ENCODE data around the gene ZNF525. TPM values are rescaled to one million over a fixed set of nuclear protein-coding genes. Genes with fewer than 3 reads are reported as not detected.

ZNF525 gene
- total RNA-seq (2021; ENCODE audit: unreplicated experiment) = 23.4 TPM
- 7.2 TPM for polyA plus RNA-seq (2012; ENCODE audit: insufficient read length)
- Bru-seq, nascent RNA = percentile 75 among the genes with signal in this experiment
- BruChase-seq, experiment 1, labeled RNA remaining after a 2-hour chase = percentile 90 among the genes with signal in this experiment
- percentile 78 among the genes with signal in this experiment for BruChase-seq, experiment 2, labeled RNA remaining after a 6-hour chase
- long read RNA-seq, transcript ZNF525-202 (4 exons, 3,890 nt) = major isoform, 8 of 13 reads
- long read RNA-seq, partial matches to known transcripts = 2 of 13 reads
- long read RNA-seq, other reads (novel, unspliced or antisense) = 3 of 13 reads

GRCh38 chr19:53365134-53365898, at the start of gene ZNF525:
Gene ZNF525 (plus strand): TSS chr19:53365705. CDS start chr19:53372282, 6,577 bp downstream.
- Histone ChIP-seq H3K9me3 (ENCODE audit: control insufficient read depth, insufficient read depth, low read depth, low read length) (no peaks in the 10 kb centered on the region), H3K4me1 (ENCODE audit: control insufficient read depth, insufficient read depth, low read length) (peaks cover 3% of the 10 kb centered on the region), H3K27me3 (ENCODE audit: control insufficient read depth, insufficient read depth, low read length) (no peaks in the 10 kb centered on the region), H3K27ac (ENCODE audit: low read length) (peak within 1 kb of the TSS; percentile 93), H3K4me3 (ENCODE audit: low read depth in 2 of 2, low read length in 2 of 2) (peak within 1 kb of the TSS; percentile 87 to 91), H3K36me3 (ENCODE audit: control insufficient read depth, insufficient read depth, low read length) (no peaks in the 10 kb centered on the region)
- in situ Hi-C loops (cut with HindIII; ENCODE audit: low pct_unique_long_range_greater_than_20kb, low sequenced_read_pairs) (no loop called here), intact Hi-C loops (cut with micrococcal nuclease; ENCODE audit: unreplicated experiment) (no loop called here)
- TF ChIP-seq TCF7L2 (IDR thresholded peaks at IDR 0.05; ENCODE audit: low read depth, low read length) (no peak), REST (IDR thresholded peaks at IDR 0.05; ENCODE audit: insufficient read depth in 1 of 2, low read depth in 2 of 2, low read length in 1 of 2) (no peak), POLR2AphosphoS5 (IDR thresholded peaks at IDR 0.05; ENCODE audit: low read depth, low read length) (peak; percentile 97), SIN3A (IDR thresholded peaks at IDR 0.05; ENCODE audit: borderline replicate concordance, insufficient read depth, low read depth, low read length) (0 out of 2 replicates have a peak, but pooled peaks have one; percentile 51), CTCF (IDR thresholded peaks at IDR 0.05) (peak; percentile 64)
- ChIA-PET POLR2A (interaction anchor here (0.6 kb wide), 1 partner anchor 22 kb away, joined by 11 read pairs; no protein-coding TSS in a partner anchor), CTCF (interaction anchor here (0.6 kb wide), 1 partner anchor 170 kb away, joined by 6 read pairs; no protein-coding TSS in a partner anchor)
- peak; percentile 57 for DNase-seq (ENCODE audit: low read depth, low spot score)
- ATAC-seq = peak; percentile 100
- BruUV-seq (replicated peaks) = TSS peak; percentile 71

- Histone ChIP-seq H3K27ac (ENCODE audit: low read length) (no peak overlapping the region), H3K4me1 (ENCODE audit: control insufficient read depth, insufficient read depth, low read length) (no peaks in the 10 kb centered on the region), H3K27me3 (ENCODE audit: control insufficient read depth, insufficient read depth, low read length) (no peaks in the 10 kb centered on the region), H3K4me3 (ENCODE audit: low read depth in 2 of 2, low read length in 2 of 2) (no peak overlapping the region), H3K9me3 (ENCODE audit: control insufficient read depth, insufficient read depth, low read depth, low read length) (peaks cover 38% of the 10 kb centered on the region; the same call in 1 of the 2 replicates), H3K36me3 (ENCODE audit: control insufficient read depth, insufficient read depth, low read length) (no peaks in the 10 kb centered on the region)
- DNase-seq (ENCODE audit: low read depth, low spot score) (no peak), ATAC-seq (no peak)
- in situ Hi-C loops (cut with HindIII; ENCODE audit: low pct_unique_long_range_greater_than_20kb, low sequenced_read_pairs) (no loop called here), intact Hi-C loops (cut with micrococcal nuclease; ENCODE audit: unreplicated experiment) (no loop called here)
- CTCF ChIA-PET = no interaction called here
- POLR2A ChIA-PET = no interaction called here
- TF ChIP-seq SIN3A (IDR thresholded peaks at IDR 0.05; ENCODE audit: borderline replicate concordance, insufficient read depth, low read depth, low read length) = no peak
- TF ChIP-seq POLR2AphosphoS5 (IDR thresholded peaks at IDR 0.05; ENCODE audit: low read depth, low read length) = no peak
- no peak for TF ChIP-seq TCF7L2 (IDR thresholded peaks at IDR 0.05; ENCODE audit: low read depth, low read length)
- TF ChIP-seq REST (IDR thresholded peaks at IDR 0.05; ENCODE audit: insufficient read depth in 1 of 2, low read depth in 2 of 2, low read length in 1 of 2) = no peak
- no peak for TF ChIP-seq CTCF (IDR thresholded peaks at IDR 0.05)
- BruUV-seq (replicated peaks) = no TSS peak
Observed at GRCh38 chr19:53328967-53329366, 36.5 kb upstream of the ZNF525 start.

Measured in Panc1 (cell line).